Measurements from ENCODE around the gene COG4.

The COG4 gene

DNA sequence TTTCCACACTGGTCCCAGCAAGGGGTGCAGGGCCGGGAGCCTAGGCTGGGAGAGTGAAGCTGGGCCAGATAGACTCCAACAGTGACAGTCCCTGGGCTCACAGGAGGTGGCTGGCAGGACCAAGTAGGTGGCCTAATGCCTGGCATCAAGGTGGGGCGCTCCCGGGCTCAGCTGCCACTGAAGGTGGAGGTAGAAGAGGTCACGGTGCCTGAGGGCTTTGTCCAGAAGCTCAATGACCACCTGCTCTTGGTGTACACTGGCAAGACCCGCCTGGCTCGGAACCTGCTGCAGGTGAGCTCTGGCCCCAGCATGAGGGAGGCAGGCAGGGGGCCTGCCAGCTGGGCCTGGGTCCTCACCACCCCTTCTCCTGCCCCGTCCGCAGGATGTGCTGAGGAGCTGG lies 45.2 kb downstream of the COG4 start:
- DNase-seq, result no peak

GRCh38 chr16:70476272-70477020 lies 46.9 kb downstream of the COG4 start:
- DNase-seq, result no peak

DNA sequence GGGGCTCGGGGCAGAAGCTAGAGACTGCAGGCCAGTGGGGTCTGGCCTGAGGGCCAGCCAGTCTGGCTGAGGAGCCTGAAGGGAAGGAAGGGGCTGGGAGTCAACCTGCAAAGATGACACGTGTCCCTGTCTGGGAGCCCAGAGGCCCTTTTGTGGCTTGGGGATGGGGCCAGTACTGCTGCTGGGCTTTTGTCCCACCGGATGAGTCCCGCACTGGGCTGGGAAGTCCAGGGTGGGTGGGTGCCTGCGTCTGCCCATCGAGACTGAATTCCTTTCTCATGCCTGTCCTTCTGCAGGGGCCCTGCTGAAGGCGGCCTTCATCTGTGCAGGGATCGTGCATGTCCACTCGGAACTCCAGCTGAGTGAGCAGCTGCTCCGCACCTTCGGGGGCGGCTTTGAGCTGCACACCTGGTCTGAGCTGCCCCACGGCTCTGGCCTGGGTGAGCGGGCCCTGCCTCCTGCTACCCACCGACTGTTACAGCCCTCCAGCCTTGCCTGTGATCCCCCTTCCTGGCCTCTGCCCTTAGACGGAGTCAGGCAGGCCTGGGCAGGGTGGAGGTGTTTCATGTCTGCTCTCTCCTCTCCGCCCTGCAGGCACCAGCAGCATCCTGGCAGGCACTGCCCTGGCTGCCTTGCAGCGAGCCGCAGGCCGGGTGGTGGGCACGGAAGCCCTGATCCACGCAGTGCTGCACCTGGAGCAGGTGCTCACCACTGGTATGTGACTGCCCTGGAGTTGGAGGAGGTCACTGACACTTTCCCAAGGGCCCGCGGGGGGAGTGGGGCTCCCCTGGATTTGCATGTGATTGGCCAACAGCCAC lies 48.1 kb downstream of the COG4 start:
- DNase-seq, result no peak

GRCh38 chr16:70474320-70475053 lies 48.9 kb downstream of the COG4 start:
- no peak for DNase-seq

DNA sequence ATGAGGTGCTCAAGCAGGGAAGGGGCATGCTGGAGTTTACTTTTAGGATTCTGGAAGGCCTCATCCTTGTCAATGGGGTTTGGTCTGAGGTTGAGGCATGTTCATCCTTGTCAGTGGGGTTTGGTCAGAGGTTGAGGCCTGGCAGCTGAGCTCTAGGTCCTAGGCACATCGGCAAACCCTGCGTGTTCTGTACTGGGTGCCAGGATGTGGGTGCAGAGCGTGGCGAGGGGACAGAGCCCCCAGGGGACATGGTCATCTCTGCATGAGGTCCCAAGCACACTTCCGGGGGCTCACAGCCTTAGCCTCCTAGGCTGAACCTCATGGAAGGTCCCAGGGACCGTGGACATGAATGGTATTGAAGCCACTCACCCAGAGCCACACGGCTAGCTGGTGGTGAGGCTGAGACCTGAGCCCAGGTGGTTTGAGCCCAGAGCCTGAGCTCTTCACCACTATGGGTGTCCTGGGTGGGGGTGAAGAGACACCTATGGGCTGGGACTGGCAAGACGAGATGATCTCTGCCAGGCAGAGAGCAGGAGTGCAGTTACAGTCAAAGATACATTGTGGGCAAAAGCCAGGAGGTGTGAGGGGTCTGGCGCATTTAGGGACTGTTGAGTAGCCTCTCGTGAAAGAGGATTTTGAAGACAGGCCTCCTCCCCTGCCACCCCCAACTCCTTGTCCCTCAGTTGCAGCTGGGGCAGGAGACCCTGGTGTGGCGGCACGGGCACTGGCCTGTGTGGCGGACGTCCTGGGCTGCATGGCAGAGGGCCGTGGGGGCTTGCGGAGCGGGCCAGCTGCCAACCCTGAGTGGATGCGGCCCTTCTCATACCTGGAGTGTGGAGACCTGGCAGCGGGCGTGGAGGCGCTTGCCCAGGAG lies 49.7 kb downstream of the COG4 start:
- DNase-seq, result no peak

GRCh38 chr16:70472786-70473433 lies 50.4 kb downstream of the COG4 start:
- DNase-seq, result no peak

DNA sequence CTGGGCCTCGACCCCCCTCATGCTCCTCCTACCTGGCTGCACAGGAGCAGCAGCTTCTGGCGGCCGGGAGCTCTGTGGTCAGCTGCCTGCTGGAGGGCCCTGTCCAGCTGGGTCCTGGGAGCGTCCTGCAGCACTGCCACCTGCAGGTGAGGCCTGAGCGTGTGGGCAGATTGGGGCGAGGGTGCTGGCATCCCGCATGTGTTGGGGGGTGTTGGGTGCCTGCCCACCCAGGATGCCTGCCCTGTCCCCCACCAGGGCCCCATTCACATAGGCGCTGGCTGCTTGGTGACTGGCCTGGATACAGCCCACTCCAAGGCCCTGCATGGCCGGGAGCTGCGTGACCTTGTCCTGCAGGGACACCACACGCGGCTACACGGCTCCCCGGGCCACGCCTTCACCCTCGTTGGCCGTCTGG lies 52.4 kb downstream of the COG4 start:
- DNase-seq, result no peak

- DNase-seq, result no peak
Observed at GRCh38 chr16:70470141-70470926, 53.0 kb downstream of the COG4 start.

GRCh38 chr16:70468776-70469525 lies 54.4 kb downstream of the COG4 start:
- no peak for DNase-seq

GRCh38 chr16:70467608-70468007 lies 55.7 kb downstream of the COG4 start:
- no peak for DNase-seq

DNA sequence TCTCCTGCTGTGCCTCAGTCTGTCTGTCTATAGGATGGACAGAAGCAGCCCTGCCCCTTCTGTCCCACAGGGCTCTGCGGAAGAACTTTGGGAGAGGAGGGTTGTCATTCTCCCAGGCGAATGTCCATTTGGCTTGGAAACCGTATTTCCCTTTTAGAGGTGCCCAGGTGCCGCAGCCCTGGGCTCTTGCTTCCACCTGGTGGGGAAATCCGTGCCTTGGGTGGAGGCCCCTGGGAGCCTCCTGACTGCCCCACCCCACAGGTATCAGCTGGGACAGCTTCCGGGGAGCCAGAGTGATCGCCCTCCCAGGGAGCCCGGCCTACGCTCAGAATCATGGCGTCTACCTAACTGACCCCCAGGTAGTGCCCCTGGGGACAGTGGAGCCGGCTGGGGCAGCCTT lies 56.2 kb downstream of the COG4 start:
- DNase-seq, result no peak

DNA sequence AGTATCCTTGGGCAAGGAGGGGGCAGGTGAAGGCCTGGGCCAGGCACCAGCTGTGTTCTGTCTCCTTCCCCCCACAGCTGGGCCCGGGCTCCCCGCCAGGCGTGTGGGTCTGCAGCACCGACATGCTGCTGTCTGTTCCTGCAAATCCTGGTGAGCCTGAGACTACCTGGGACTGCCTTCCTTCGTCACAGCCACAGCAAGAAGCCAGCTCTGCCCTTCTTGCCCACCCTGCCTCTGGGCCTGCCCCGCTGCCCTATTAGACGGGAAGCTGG lies 56.6 kb downstream of the COG4 start:
- DNase-seq, result no peak

DNA sequence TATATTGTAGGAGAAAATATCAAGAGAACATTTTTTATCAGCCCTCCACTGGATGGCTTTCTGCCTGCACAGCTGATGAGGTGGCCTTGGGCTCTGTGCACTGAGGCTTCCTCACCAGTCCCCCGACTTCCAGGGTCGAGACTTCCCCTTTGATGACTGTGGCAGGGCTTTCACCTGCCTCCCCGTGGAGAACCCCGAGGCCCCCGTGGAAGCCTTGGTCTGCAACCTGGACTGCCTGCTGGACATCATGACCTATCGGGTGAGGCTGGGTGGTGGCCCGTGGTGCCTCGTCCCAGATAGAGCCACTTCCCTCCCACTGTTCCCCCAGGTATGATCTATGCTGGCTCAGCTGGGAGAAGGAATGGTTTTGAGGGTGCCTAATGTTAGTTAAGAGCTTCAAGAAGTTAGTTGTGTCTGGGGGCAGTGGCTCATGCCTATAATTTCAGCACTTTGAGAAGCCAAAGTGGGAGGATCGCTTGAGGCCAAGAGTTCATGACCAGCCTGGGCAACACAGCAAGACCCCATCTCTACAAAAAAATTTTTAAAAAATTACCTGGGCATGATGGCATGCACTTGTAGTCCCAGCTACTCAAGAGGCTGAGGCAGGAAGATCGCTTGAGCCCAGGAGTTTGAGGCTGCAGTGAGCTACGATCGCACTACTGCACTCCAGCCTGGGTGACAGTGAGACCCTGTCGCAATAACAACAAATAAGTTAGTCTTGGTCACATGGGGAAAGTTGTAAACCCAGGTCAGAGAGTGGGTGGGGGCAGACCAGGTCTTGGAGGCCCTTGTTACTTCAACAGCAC lies 57.2 kb downstream of the COG4 start:
- no peak for DNase-seq

DNA sequence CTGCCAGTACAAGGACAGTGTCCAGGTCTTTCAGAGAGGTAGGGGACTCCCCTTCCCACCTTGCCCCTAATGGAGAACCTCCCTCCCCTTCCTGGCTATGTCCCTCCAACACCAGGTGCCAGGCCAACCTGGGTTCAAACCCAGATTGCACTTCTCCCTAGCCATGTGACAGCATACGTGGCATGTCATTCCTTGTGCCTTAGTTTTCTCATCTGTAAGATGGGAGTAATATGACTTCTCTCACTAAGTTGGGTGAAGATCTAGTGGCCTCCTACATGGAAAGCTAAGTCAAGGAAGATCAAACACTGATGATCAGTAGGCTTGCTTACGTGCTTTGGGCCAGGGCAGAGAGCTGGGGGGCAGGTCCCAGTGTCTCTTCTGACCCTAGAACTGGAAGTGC lies 60.1 kb downstream of the COG4 start:
- no peak for DNase-seq

DNA sequence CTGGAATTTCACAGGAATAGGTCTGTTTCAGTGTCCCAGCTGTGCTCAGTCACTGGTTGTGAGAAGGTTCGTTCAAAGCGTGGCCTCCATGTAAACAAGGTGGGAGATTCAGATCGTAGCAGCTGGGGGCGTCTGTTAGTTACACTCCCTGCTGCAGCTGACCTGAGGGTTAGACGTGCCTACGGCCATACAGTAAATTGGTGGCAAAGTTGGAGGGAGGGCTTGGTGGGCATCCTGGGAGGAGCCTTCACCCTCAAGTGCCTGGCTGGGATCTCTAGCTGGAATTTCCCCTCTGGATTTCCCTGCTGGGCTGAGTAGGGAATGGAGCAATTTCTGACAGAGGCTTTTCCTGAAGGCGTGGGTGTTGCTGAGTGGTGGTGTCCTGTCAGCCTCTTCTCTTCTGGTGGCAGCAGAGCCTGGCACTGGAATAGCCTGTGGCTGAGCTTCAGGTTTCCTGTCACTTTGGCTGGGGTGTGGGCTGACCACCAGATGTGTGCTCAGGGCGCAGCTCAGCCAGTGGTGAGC lies 62.6 kb downstream of the COG4 start:
- no peak for DNase-seq

- no peak for DNase-seq
Observed at GRCh38 chr16:70457446-70458166, 65.7 kb downstream of the COG4 start.

GRCh38 chr16:70455910-70456309 lies 67.4 kb downstream of the COG4 start:
- DNase-seq, result no peak

DNA sequence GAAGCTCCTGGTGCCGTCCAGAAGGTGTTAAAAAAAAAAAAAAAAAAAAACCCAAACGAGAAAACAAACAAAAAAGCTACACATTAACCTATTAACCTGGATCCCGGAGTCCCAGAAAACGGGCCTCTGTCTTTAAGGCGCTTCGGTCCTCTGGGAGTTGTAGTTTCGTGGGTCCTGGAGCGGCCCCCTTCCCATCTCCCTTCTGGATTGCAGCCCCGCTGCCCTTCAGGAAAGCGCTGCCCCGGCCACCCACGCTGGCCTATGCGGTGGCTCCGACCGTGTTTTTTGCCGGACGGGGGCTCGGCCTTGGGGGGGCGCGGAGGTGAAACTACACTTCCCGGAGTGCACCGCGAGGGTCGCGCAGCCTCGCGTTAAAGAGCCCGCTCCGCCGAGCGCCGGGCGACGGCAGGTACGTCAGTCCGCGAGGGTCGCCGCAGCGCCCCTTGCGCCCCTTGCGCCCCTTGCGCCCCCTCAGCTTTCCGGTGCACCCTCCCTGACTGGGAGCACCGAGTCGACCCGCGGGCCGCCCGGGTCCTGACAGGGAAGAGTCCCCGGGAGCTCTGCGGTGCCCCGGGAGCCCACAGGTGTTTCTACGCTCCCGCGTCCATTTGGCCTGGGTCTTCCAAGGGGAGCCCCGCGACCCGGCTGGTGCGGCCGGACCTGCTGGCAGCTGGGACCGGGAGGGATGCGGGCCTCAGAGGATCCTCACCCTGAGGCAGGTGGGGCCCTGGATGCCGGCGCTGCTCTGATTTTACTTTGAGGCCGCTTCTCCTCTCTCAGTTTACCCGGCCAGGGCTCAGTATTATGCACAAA lies 68.9 kb downstream of the COG4 start, which contains the start of gene FCSK:
Gene FCSK (plus strand): TSS at position 374 of the 813 bp plus-strand sequence. CDS start 8,596 bp downstream, outside the sequence.
- DNase-seq, result peak; percentile 69

All from midbrain (tissue), 1 donor.